Activated naive CD4-positive, alpha-beta T cell treated with anti-CD3 and anti-CD28 coated beads, Interleukin-2, amount 50 U/mL, for 24 hours (primary cell): ENCODE results near the gene DCAKD.

Source experiments
- H3K27ac Mint-ChIP-seq: one replicate; pipeline ENCODE4 v1.8.0; 2021; ENCODE audit warnings: mild to moderate bottlenecking, mixed read lengths
- H3K27me3 Mint-ChIP-seq: one replicate; pipeline ENCODE4 v1.8.0; 2021; ENCODE audit warnings: mixed read lengths
- H3K36me3 Mint-ChIP-seq: one replicate; pipeline ENCODE4 v1.8.0; 2021; ENCODE audit warnings: mixed read lengths
- H3K4me1 Mint-ChIP-seq: one replicate; pipeline ENCODE4 v1.8.0; 2021; ENCODE audit warnings: mixed read lengths
- H3K4me3 Mint-ChIP-seq: one replicate; pipeline ENCODE4 v1.8.0; 2021; ENCODE audit warnings: mild to moderate bottlenecking, mixed read lengths
- H3K9me3 Mint-ChIP-seq: one replicate; pipeline ENCODE4 v1.8.0; 2021; ENCODE audit warnings: mixed read lengths

The DCAKD gene

DNA sequence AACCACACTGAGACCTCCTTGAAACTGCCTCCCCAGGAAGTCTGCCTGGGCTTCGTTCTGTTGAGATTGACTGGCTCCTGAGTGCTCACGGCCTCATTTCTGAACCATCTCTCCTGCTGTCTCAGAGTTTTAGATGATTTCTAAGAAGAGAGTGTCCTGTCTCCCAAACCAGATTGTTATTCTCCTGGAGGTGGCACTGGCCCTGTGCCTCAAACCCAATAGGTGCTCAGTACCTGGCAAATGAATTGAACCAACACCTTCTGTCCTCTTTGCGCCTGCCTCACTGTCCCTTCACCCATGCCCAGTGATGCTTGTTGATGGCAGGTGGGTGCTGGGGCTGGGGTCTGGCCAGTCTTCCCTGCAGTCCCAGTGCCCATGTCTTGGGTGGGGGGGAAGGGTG is 47.0 kb downstream of the DCAKD start:
- Mint-ChIP-seq H3K27me3 (peaks cover 3% of the 10 kb centered on the region), H3K4me3 (no peak overlapping the region), H3K27ac (no peak overlapping the region), H3K36me3 (no peaks in the 10 kb centered on the region), H3K9me3 (no peaks in the 10 kb centered on the region), H3K4me1 (no peaks in the 10 kb centered on the region)

DNA sequence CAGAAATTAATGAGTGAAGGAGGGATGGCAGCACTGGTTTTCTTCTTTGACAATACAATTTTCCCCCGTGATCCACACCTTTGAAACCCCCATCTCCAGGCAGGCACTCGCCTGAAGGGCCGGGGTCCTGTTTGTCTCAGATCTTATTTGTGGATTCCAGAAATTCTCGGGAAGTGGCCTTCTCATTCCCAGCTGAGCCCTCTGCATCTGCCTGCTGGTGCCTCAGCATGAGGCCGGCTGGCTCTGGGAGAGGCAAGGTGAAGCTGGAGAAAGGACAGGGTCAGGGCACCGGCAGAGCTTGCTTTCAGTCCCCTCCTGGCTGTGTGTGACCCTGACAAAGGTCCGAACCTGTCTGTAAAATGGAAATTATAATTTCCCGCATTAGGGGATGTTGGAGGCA is 47.6 kb downstream of the DCAKD start:
- H3K4me3 Mint-ChIP-seq, result no peak overlapping the region
- no peak overlapping the region for H3K27ac Mint-ChIP-seq
- H3K4me1 Mint-ChIP-seq, result no peaks in the 10 kb centered on the region
- H3K27me3 Mint-ChIP-seq, result peaks cover 3% of the 10 kb centered on the region
- no peaks in the 10 kb centered on the region for H3K36me3 Mint-ChIP-seq
- H3K9me3 Mint-ChIP-seq, result no peaks in the 10 kb centered on the region

DNA sequence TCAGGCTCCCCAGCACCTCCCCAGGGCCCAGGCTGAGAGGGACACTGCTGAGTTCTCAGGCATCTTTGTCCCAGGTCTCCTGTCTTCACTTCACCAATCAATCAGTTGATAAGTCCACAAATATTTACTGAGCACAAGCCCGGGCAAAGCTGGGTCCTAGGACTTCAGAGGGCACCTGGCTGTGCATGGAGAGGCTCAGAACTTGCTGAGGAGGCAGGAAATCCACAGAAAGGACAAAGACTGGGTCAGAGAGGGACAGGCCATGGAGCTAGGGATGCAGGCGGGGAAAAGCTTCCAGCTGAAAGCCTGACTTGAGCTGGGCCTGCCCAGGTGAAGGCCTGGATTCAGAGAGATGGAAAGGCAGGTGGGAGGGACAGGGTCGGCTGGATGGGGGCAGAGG is 50.1 kb downstream of the DCAKD start:
- Mint-ChIP-seq H3K4me1 (no peaks in the 10 kb centered on the region), H3K27ac (no peak overlapping the region), H3K36me3 (peaks cover 1% of the 10 kb centered on the region), H3K27me3 (no peaks in the 10 kb centered on the region), H3K9me3 (no peaks in the 10 kb centered on the region), H3K4me3 (no peak overlapping the region)

DNA sequence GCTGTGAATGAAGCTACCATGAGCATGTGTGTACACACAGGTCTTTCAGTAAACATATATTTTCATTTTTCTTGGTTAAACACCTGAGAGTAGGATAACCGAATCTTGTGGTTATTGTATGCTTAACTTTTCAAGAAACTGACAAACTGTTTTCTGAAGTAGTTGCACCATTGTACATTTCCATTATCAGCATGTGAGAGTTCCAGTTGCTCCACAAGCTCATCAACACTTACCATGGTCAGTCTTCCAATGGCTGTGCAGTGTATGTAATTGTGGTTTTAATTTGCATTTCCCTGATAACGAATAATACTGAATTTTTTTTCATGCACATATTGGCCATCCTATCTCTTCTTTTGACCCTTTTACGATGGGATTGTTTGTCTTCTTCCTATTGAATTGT is 52.0 kb downstream of the DCAKD start:
- H3K36me3 Mint-ChIP-seq, result peaks cover 1% of the 10 kb centered on the region
- no peak overlapping the region for H3K4me3 Mint-ChIP-seq
- H3K27ac Mint-ChIP-seq, result no peak overlapping the region
- no peaks in the 10 kb centered on the region for H3K9me3 Mint-ChIP-seq
- H3K4me1 Mint-ChIP-seq, result no peaks in the 10 kb centered on the region
- no peaks in the 10 kb centered on the region for H3K27me3 Mint-ChIP-seq

GRCh38 chr17:44998646-44999045 is 52.8 kb downstream of the DCAKD start:
- Mint-ChIP-seq H3K4me1 (no peaks in the 10 kb centered on the region), H3K9me3 (no peaks in the 10 kb centered on the region), H3K27ac (no peak overlapping the region), H3K36me3 (peaks cover 1% of the 10 kb centered on the region), H3K27me3 (no peaks in the 10 kb centered on the region), H3K4me3 (no peak overlapping the region)

GRCh38 chr17:44997733-44998520 is 53.5 kb downstream of the DCAKD start:
- Mint-ChIP-seq H3K9me3 (no peaks in the 10 kb centered on the region), H3K27me3 (no peaks in the 10 kb centered on the region), H3K27ac (no peak overlapping the region), H3K36me3 (peaks cover 1% of the 10 kb centered on the region), H3K4me1 (no peaks in the 10 kb centered on the region), H3K4me3 (no peak overlapping the region)

- H3K36me3 Mint-ChIP-seq, result peaks cover 1% of the 10 kb centered on the region
- H3K27ac Mint-ChIP-seq, result no peak overlapping the region
- H3K4me1 Mint-ChIP-seq, result no peaks in the 10 kb centered on the region
- H3K4me3 Mint-ChIP-seq, result no peak overlapping the region
- H3K27me3 Mint-ChIP-seq, result no peaks in the 10 kb centered on the region
- H3K9me3 Mint-ChIP-seq, result no peaks in the 10 kb centered on the region
Observed at GRCh38 chr17:44996304-44996703, 55.1 kb downstream of the DCAKD start.

GRCh38 chr17:44995436-44996001 is 55.9 kb downstream of the DCAKD start:
- Mint-ChIP-seq H3K27ac (no peak overlapping the region), H3K4me3 (no peak overlapping the region), H3K4me1 (no peaks in the 10 kb centered on the region), H3K36me3 (peaks cover 1% of the 10 kb centered on the region), H3K27me3 (no peaks in the 10 kb centered on the region), H3K9me3 (no peaks in the 10 kb centered on the region)

DNA sequence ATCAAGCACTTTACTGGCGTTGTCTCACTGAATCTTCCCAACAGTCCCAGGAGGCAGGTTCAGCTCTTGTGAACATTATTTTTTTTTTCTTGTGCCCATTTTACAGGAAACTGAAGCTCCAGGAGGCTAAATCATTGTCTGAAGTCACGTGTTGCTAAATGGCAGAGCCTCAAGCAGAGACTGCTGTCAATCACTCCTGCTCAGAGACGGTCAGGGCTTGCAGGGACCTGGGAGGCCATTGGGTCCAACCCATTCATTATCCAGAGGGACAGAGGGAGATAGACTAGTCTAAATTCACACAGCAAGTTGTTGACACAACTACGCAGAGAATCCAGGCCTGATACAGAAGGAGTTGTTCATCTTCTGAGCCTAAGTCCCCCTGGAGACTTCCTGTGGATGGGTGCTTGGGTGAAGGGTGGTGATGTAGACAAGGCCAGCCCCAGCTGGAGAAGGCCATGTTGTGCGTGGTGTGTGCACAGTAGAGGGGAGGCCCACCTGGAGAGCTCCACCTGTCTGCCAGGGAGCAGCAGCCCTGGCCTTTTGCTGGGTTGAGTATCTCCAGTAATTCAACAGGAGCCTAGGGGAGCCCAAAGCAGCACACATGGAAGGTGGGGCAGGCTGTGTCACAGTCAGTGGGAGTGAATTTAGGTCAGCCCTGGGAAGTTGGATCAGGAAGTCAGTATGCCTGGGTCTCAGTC is 59.0 kb downstream of the DCAKD start:
- no peak overlapping the region for H3K27ac Mint-ChIP-seq
- H3K4me3 Mint-ChIP-seq, result no peak overlapping the region
- peaks cover 9% of the 10 kb centered on the region for H3K4me1 Mint-ChIP-seq
- H3K27me3 Mint-ChIP-seq, result peaks cover 11% of the 10 kb centered on the region
- no peaks in the 10 kb centered on the region for H3K9me3 Mint-ChIP-seq
- H3K36me3 Mint-ChIP-seq, result no peaks in the 10 kb centered on the region

DNA sequence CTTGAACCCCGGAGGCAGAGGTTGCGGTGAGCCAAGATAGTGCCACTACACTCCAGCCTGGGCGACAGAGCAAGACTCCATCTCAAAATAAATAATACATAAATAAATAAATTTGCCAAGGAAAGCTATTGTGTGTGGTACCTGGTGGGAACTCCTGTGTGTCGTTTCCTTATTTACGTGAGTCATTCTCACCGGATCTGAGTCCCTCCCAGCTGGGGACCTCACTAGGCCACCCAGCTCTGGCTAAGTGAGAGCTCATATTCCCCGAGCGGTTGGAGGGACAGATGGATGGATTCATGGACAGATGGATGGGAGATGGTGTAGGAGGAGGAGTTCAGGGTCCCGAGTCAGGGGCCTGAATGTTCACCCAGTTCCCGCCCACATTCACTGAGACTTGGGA is 60.4 kb downstream of the DCAKD start:
- H3K4me3 Mint-ChIP-seq, result no peak overlapping the region
- H3K27ac Mint-ChIP-seq, result no peak overlapping the region
- H3K4me1 Mint-ChIP-seq, result peaks cover 13% of the 10 kb centered on the region
- no peaks in the 10 kb centered on the region for H3K36me3 Mint-ChIP-seq
- H3K27me3 Mint-ChIP-seq, result peaks cover 12% of the 10 kb centered on the region
- H3K9me3 Mint-ChIP-seq, result no peaks in the 10 kb centered on the region

DNA sequence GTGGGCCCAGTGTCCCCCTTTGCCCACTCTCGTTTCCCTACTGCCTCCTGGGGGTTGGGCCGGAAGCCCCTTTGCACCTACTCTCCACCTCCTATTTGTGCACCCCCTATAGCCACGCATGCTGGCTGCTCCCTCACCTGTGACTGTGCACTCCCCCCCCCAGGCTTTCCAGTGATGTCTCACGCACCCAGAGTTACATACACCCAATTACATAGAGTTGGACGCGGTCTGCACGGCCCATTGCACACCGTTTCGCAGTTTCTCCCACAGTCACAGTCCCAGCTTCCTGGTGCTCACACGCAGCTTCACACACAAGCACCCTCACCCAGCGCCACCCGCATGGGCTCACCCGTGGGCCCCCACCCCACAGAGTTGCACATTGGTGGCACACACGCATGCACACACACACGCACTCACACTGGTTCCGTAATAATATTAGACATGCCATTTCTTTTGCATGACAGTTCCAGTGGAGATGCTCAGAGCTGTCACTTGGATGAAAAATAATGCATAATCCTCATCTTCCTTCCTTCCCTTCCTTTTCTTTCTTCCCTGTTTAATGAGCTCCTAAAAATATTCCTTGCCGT is 61.8 kb downstream of the DCAKD start:
- H3K4me1 Mint-ChIP-seq, result peaks cover 13% of the 10 kb centered on the region
- no peaks in the 10 kb centered on the region for H3K9me3 Mint-ChIP-seq
- no peak overlapping the region for H3K27ac Mint-ChIP-seq
- peaks cover 14% of the 10 kb centered on the region for H3K27me3 Mint-ChIP-seq
- no peak overlapping the region for H3K4me3 Mint-ChIP-seq
- H3K36me3 Mint-ChIP-seq, result no peaks in the 10 kb centered on the region

DNA sequence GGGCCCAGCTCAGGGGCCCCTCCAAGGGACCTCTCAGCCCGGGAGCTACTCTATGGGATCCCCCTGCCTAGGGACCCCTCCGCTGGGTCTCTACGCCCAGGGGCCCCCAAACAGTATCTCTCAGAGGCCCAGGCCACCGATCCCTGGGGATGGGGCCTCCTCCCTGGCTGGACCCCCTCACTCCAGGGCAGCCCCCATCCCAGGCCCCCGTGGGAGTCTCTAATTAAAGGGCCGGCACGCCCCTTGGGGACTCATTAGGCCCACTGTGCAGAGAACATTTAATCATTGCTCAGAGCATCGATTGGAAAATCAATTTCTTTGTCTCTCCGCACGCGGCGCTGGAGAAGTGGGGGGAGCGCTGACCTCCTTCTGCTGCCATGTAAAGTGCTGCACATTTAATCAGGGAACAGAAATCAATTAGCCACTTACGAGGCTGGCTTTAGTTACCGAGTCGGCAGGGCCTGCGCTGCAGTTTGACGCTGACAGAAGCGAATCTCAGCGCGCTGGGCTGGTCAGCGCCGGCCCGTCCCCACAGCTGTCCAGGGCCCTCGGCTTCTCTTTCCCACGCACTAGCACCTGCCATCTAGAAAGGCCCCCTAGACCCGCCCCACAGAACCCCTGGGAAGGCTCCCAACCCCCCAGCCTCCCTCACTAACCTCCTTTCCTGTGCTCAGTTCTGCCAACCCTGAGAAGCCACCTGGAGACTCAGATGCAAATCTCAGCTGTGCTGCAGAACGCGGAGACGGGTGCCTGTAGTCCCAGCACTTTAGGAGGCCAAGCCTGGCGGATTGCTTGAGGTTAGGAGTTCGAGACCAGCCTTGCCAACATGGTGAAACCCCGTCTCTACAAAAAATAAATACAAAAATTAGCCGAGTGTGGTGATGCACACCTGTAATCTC is 63.1 kb downstream of the DCAKD start:
- H3K36me3 Mint-ChIP-seq, result no peaks in the 10 kb centered on the region
- H3K27ac Mint-ChIP-seq, result no peak overlapping the region
- no peaks in the 10 kb centered on the region for H3K9me3 Mint-ChIP-seq
- peaks cover 14% of the 10 kb centered on the region for H3K27me3 Mint-ChIP-seq
- peaks cover 13% of the 10 kb centered on the region for H3K4me1 Mint-ChIP-seq
- H3K4me3 Mint-ChIP-seq, result no peak overlapping the region

DNA sequence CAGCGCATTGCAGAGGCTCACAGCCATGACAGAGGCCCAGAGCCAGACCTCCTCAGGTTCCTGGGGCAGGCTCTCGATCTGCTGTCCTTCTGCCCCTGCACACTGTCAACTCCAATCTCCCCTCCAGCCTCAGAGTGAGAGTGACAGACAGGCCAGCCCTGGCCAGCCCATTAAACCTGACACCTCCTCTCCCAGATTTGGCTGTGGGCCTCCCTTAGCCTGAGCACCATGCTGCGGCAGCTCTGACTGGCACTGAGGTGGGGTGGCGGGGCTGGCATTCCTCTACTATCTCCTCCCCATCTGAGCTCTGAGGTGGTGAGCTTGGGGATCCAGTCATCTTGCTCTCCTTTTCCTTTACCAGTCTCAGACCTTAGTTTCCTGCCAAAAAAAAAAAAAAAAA is 67.9 kb downstream of the DCAKD start:
- no peak overlapping the region for H3K4me3 Mint-ChIP-seq
- no peak overlapping the region for H3K27ac Mint-ChIP-seq
- peaks cover 11% of the 10 kb centered on the region for H3K27me3 Mint-ChIP-seq
- H3K36me3 Mint-ChIP-seq, result no peaks in the 10 kb centered on the region
- no peaks in the 10 kb centered on the region for H3K9me3 Mint-ChIP-seq
- H3K4me1 Mint-ChIP-seq, result peaks cover 12% of the 10 kb centered on the region

GRCh38 chr17:44982113-44982702 is 69.2 kb downstream of the DCAKD start:
- no peak overlapping the region for H3K4me3 Mint-ChIP-seq
- no peak overlapping the region for H3K27ac Mint-ChIP-seq
- H3K4me1 Mint-ChIP-seq, result peaks cover 2% of the 10 kb centered on the region
- no peaks in the 10 kb centered on the region for H3K9me3 Mint-ChIP-seq
- H3K27me3 Mint-ChIP-seq, result peaks cover 5% of the 10 kb centered on the region
- H3K36me3 Mint-ChIP-seq, result no peaks in the 10 kb centered on the region
